NCI-H2171 treated with DMSO at 0.1 percent for 48 hours (cell line): ENCODE data around the gene IFT57.

Experiments used
- DNase-seq: peaks from one replicate; lab custom pipeline; 2025; lab: John Stamatoyannopoulos, UW

Gene IFT57

DNA sequence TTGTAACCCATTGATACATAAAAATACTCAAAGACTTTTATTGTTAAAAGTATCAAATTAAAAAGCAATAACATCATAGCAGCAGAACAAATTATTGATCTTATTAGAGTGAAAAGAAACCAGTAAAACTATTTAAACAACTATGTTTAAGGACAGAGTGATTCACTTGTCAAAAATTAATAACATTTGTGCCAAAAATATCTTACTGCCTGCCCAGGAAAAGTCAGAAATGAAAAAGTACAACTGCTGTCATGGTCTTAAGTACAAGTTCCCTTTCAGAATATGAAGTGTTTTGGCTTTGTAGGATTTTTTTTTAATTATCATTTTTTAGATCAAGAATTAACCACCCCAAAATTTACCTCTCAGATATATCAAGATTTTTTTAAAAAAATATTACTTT is 3.4 kb downstream of the IFT57 start:
- DNase-seq, result no peak

DNA sequence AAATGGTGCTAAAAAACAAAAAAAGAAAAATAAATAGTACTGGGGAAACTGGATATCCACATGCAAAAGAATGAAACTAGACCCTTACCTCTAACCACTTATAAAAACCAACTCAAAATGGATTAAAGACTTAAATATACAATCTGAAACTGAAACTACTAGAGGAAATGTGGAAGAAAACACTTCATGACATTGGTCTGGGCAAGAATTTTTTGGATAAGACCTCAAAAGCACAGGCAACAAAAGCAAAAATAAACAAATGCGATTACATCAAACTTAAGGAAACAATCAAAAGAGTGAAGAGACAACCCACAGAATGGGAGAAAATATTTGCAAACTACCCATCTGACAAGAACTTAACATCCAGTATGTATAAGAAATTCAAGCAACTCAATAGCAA is 6.4 kb downstream of the IFT57 start:
- DNase-seq, result no peak

DNA sequence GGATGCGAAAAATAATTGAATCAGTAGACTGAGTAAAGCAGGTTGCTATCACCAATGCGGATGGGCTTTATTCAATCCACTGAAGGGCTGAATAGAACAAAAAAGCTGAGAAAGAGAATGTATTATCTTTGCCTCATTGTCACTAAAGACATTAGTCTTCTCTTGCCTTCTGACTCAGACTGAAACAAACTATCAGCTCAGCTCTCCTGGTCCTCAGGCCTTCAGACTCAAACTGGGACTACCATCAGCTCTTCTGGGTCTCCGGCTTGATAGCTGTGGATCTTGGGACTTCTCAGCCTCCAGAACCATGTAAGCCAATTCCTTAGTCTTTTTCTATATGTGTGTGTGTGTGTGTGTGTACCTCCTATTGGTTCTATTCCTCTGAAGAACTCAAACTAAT is 12.6 kb downstream of the IFT57 start:
- DNase-seq, result no peak

DNA sequence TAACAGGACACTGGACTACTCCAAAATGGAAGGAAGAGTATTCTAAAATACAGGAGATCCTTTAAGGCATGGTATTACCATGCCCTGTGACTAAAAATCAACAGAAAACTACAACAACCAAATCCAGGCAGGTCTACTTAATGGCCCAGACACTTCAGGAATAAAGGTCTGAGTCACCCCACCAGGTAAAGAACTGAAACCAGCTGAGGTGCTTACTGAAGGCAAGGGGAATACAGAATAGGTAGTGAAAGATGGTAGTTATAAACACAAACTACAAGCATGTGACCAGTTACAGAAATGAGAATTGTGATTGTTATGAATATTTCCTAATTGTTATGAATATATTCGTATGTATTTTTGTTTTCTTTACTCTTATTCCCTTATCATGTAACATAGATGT is 13.4 kb downstream of the IFT57 start:
- DNase-seq, result no peak

GRCh38 chr3:108202834-108203233 is 19.4 kb downstream of the IFT57 start:
- DNase-seq, result no peak

DNA sequence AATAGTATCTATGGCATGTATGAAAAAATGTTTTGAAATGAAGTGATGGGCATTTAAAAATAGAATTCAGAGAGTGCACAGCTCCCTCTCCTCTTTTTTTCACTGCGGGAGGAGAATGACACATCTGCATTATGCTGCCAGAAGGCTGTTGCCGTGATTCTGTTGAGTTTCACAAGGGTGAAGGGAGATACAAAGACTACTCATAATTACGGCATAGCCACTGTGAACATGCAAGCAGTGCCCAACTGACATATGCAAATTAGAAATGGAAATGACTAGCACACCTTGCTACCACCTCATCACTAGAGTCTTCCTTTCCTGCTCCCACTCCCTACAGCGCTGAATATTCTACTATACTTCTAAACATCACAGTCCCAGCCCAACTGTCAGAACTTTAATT is 20.1 kb downstream of the IFT57 start:
- no peak for DNase-seq

DNA sequence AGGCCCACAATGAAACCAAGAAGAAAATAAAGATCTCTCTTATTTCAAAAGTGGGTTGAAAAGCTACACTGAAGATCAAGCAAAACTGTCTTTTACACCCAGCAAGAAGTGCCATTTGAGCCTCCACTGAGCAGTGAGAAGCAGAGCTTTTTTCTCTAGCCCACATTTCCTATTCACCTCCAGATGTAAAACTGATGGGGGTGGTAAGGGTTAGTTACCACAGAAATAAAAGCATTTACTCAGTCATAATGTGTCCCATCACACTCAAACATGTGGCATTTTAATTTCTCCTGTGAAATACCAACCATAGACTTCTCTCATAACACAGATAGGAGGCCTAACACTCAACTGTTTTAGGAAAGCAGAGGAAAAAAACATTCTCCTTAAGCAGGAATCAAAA is 21.0 kb downstream of the IFT57 start:
- DNase-seq, result no peak

GRCh38 chr3:108200578-108200977 is 21.6 kb downstream of the IFT57 start:
- DNase-seq, result no peak

GRCh38 chr3:108200024-108200423 is 22.2 kb downstream of the IFT57 start:
- no peak for DNase-seq

GRCh38 chr3:108191394-108191793 is 30.8 kb downstream of the IFT57 start:
- DNase-seq, result no peak

GRCh38 chr3:108190346-108190745 is 31.9 kb downstream of the IFT57 start:
- DNase-seq, result no peak

GRCh38 chr3:108189440-108189839 is 32.8 kb downstream of the IFT57 start:
- DNase-seq, result no peak

DNA sequence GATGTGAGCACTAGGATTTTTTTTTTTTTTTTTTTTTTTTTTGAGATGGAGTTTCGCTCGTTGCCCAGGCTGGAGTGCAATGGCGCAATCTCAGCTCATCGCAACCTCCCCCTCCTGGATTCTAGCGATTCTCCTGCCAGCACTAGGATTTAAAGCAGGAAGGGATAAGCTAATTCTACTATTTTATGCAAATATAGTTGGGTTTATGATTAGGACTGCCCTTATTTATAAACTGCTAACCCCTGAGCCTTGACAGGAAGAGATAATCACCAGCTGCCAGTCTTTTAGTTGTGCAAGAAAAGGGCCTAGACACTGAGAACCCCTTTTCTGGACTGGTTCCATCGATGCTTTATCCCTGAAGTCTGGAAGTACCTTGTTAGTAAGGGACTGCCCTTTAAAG is 36.7 kb downstream of the IFT57 start:
- DNase-seq, result no peak

DNA sequence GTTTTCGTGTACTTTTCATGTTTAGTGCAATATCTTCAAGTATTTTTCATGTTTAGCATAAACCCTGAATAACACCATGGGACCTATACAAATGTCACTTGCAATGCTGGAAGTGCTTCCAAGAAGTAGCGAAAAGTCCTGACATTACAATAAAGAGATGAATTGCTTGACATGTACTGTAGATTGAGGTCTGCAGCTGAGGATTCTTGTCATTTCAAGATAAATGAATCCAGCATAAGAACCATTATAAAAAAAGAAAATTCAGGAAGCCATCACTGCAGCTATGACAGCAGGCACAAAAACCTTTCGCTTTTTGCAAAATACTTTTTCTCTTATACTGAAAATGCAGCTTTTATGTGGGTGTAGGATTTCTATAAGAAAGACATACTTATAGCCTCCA is 37.4 kb downstream of the IFT57 start:
- DNase-seq, result no peak

- no peak for DNase-seq
These were observed 38.3 kb downstream of the IFT57 start for GRCh38 chr3:108183971-108184370.

DNA sequence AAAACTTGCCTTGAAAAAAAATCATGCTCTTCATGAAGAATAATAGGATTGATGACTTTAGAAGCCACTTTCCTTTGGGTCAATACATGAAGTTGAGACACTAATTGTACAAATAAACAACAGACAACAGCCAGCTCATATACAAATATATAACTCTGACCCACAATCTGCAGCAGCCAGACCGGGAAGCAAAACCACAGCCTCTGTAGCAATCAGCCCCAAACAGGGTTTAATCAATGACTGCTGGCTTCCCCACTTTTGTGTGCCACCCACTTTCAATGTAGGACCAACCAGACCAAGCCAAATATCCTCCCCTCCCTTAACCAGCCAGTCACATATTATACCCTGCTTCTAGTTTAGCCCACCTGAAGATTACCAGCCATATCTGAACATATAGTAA is 39.0 kb downstream of the IFT57 start:
- DNase-seq, result no peak

- no peak for DNase-seq
These were observed 39.9 kb downstream of the IFT57 start for GRCh38 chr3:108182339-108182738.

GRCh38 chr3:108181172-108181571 is 41.1 kb downstream of the IFT57 start:
- DNase-seq, result peak; percentile 46

DNA sequence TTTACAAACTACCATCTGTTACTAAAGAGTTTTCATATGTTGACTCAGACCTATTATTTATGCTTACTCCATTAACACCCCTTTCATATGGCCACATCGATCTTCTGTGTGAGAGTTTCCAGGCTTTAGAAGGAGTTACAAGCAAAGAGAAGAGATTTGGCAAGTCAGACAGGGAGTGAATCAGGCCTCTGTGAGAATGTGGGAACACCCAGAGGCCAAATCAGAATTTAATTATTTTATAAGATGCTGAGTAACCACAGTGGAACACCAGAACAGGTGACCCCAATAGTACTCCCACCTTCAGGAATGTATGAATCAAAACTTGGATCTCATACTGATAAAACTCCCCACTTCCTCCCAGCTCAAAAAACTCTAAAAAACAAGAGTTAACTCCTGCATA is 42.0 kb downstream of the IFT57 start:
- peak; percentile 87 for DNase-seq

GRCh38 chr3:108178676-108179075 is 43.5 kb downstream of the IFT57 start:
- no peak for DNase-seq

DNA sequence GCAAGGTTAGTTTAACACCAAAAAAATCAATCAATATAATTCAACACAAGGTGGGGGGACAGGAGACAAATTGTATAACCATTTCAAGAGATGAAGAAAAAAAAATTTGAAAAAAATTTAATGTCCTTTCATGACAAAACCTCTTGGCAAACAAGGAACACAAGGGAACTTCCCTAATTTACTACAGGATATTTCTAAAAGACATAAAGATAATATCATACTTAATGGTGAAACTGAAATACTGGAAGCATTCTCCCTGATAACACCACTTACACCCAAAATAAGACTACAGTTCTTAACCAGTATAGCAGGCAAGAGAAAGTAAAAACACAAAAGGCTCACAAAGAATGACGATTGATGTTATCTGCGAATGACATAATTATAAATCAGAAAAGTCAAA is 44.7 kb downstream of the IFT57 start:
- DNase-seq, result no peak

DNA sequence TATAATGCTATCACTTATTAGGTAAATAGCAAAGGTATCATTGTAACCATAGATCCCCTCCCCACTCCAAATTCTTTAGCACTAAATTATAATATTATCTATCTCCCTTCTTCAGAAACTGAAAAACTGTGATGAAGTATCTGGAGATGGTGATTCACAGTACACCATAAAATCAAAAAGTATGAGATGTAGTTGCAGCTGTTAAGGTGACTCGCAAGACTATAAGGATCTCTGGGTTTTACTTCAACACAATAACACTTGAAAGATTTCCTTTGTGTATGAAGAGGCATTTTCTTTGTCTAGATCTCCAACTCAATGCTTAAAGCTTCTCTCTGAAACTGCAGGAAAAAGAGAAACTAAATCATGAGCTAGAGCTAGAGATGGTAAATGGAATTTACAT is 46.9 kb downstream of the IFT57 start:
- DNase-seq, result no peak

- DNase-seq, result no peak
These were observed 51.1 kb downstream of the IFT57 start for GRCh38 chr3:108171106-108171505.

DNA sequence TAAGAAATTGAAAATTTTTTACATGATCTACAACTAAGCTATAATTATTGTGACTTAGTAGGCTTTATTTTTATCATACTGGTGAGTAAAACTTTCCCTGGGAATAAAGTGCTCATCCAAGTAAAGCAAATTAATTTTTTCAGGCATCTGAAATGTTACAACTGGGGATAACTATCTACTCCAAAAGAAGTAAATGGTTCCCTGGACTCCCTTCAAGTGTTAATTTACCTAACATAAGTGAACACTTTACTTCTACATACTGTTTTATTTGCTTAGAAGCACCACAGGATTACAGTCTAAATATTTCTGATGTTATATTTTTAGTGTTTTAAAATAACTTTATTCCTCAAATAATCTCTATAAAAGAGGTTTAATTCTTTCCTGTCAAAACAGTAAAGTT is 57.8 kb downstream of the IFT57 start:
- DNase-seq, result no peak

DNA sequence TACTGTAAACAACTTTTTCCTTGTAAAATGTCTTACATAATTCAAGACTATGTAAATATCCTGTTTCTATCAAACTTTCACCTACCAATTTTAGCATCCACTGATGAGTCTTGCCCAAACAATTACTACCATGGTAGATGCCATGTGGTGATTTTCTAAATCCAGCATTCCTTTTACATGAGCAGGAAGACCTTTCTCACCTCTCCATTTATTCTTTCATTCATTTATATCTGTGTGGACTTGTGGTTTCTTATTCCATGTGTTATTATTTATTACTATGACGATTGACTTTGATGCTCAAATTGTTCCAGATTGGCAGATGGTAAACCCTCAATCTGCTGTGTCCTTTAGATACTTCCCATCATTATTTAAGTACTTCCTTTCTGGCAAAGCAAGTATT is 62.4 kb downstream of the IFT57 start:
- no peak for DNase-seq
